Right lobe of liver (tissue), 4 donors: ENCODE results near the gene TMEM130.

Experiments used
- CTCF ChIP-seq, 4 donors: fragments of 200-600 bp in 3 of 4; fragments of 450-650 bp in 1 of 4; IDR thresholded peaks; one replicate each; pipeline versions ENCODE4 v1.5.1 to v1.8.0; 2016 to 2022; ENCODE audit warnings: antibody characterized with exemption in 4 of 4, mild to moderate bottlenecking in 2 of 4
- POLR2A ChIP-seq: fragments of 450-650 bp; IDR thresholded peaks from one replicate; pipeline ENCODE4 v1.6.1; 2017; ENCODE audit warnings: antibody characterized with exemption, mild to moderate bottlenecking
- donor health status: DM: no; HTN: no; CAD: no.
- donor health status: DM: no; HTN: no; CAD: no.
- donor health status: DM: no; HTN: yes; CAD: no.

GRCh38 chr7:98823226-98823625, 46.6 kb downstream of the TMEM130 start:
- TF ChIP-seq CTCF (IDR thresholded peaks at IDR 0.05) (no peak), POLR2A (no peak)
